ENCODE measurements around the gene VTI1B. TPM values are rescaled to one million over a fixed set of nuclear protein-coding genes. Genes with fewer than 3 reads are reported as not detected.
"Not testable (repeated sequence)": the region's sequence is repeated elsewhere in the genome, so short reads cannot be mapped to it uniquely, and the experiment has no call there.

Gene VTI1B, protein sequence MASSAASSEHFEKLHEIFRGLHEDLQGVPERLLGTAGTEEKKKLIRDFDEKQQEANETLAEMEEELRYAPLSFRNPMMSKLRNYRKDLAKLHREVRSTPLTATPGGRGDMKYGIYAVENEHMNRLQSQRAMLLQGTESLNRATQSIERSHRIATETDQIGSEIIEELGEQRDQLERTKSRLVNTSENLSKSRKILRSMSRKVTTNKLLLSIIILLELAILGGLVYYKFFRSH
- polyA plus RNA-seq (2013, experiment 1 of 2): 74.2 TPM
- 73.8 TPM for polyA plus RNA-seq (2013, experiment 2 of 2)

DNA sequence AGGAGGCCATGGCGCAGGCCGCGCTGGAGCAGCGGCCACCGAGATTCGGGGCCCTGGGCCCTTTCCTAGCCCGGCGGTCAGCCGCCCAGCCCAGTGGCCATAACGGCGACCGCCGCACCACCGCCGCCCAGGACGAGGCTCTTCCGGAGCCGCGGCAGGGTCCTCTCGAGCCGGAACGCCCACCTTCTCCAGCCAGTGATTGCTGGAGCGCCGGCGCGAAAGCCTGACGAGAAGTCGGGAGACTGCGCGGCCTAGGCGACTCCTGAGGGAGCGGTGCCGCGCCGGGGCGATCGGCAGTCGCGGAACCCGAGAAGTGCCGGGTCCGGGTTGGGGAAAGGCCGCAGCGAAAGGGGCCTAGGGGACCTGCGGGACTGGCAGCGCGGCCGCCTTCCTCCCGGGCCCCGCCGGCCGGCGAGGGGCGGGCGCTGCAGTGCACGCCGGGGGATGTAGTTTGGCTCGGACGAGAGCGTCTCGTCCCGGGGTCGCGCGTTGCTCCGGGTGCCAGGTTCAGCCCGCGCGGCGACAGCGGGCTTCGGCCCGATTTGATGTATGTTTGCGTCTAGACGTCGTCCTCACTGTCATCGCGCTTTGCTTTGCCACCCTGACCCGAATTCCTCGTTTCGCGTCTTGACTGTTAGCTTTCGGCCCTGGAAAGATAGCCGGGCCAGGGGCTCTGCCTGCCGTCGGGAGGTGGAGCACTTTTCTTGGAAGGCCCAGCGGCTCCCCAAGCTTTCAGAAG, at the start of gene VTI1B:
Gene VTI1B, minus strand, starts transcription at position 153 of the 739 bp plus-strand sequence. Its CDS starts 143 bp downstream, at position 10.
- peak within 1 kb of the TSS; percentile 61 for H2BK5ac ChIP-seq (ENCODE audit: low read length)
- peak within 1 kb of the TSS; percentile 91 for H3K27ac ChIP-seq (ENCODE audit: low read depth, low read length)
- no peaks in the 10 kb centered on the region for H3K27me3 ChIP-seq (ENCODE audit: insufficient read depth, low read length, poor library complexity)
- H3K4me3 ChIP-seq (ENCODE audit: low read length): peak within 1 kb of the TSS; percentile 91
- H2BK120ac ChIP-seq (ENCODE audit: low read depth, low read length): no peak within 1 kb of the TSS
- H3K79me2 ChIP-seq (ENCODE audit: control insufficient read depth, insufficient read depth, low read length): peaks cover 21% of the 10 kb centered on the region
- H3K9ac ChIP-seq (ENCODE audit: low read length): peak within 1 kb of the TSS; percentile 94
- H3K4me2 ChIP-seq (ENCODE audit: low read length): peak within 1 kb of the TSS; percentile 79
- peak within 1 kb of the TSS; percentile 42 for H3K18ac ChIP-seq (ENCODE audit: low read length)
- no peaks in the 10 kb centered on the region for H3K4me1 ChIP-seq (ENCODE audit: control insufficient read depth, low read depth, low read length)
- no peak within 1 kb of the TSS for H2AK5ac ChIP-seq (ENCODE audit: low read length)
- no peak within 1 kb of the TSS for H4K8ac ChIP-seq (ENCODE audit: low read depth, low read length)
- peak; percentile 91 for DNase-seq
- no peak within 1 kb of the TSS for H2BK15ac ChIP-seq (replicated peaks; ENCODE audit: low read depth)
- peaks cover 14% of the 10 kb centered on the region for H3K79me1 ChIP-seq (ENCODE audit: low read length)
- H3K4ac ChIP-seq (ENCODE audit: low read depth, low read length): peak within 1 kb of the TSS; percentile 66
- WGBS (ENCODE audit: extremely low coverage, insufficient coverage, low lambda C conversion rate): no CpG with 5 or more reads among the region's 87 CpGs
- H3K23ac ChIP-seq (ENCODE audit: low read length): no peak within 1 kb of the TSS
- no peak within 1 kb of the TSS for H4K5ac ChIP-seq (ENCODE audit: low read length)
- H3K36me3 ChIP-seq (ENCODE audit: control insufficient read depth, insufficient read depth, low read length): peaks cover 10% of the 10 kb centered on the region
- H3K56ac ChIP-seq (ENCODE audit: low read length): peak within 1 kb of the TSS; percentile 97

DNA sequence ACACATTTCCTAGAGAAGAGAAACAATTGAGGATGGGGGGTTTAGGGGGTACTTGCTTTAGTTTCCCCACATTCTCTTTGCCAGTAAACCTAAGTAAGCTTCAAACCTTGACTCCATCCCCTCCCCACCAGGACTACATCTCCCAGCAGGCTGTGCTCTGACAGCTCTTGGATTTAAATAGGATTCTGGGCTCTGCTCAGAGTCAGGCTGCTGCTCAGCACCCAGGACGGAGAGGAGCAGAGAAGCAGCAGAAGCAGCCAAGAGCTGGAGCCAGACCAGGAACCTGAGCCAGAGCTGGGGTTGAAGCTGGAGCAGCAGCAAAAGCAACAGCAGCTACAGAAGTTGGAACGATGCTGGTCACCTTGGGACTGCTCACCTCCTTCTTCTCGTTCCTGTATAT, 47.9 kb upstream of the VTI1B start:
- Histone ChIP-seq H3K23ac (ENCODE audit: low read length) (no peak overlapping the region), H2AK5ac (ENCODE audit: low read length) (no peak overlapping the region), H2BK15ac (replicated peaks; ENCODE audit: low read depth) (no peak overlapping the region), H3K18ac (ENCODE audit: low read length) (no peak overlapping the region), H3K4me1 (ENCODE audit: control insufficient read depth, low read depth, low read length) (no peaks in the 10 kb centered on the region), H3K27ac (ENCODE audit: low read depth, low read length) (no peak overlapping the region), H4K8ac (ENCODE audit: low read depth, low read length) (no peak overlapping the region), H3K4ac (ENCODE audit: low read depth, low read length) (no peak overlapping the region), H3K36me3 (ENCODE audit: control insufficient read depth, insufficient read depth, low read length) (no peaks in the 10 kb centered on the region), H4K5ac (ENCODE audit: low read length) (no peak overlapping the region), H3K79me1 (ENCODE audit: low read length) (no peaks in the 10 kb centered on the region), H3K27me3 (ENCODE audit: insufficient read depth, low read length, poor library complexity) (no peaks in the 10 kb centered on the region), H3K9ac (ENCODE audit: low read length) (no peak overlapping the region), H3K4me3 (ENCODE audit: low read length) (no peak overlapping the region), H3K56ac (ENCODE audit: low read length) (no peak overlapping the region), H3K4me2 (ENCODE audit: low read length) (no peak overlapping the region), H3K79me2 (ENCODE audit: control insufficient read depth, insufficient read depth, low read length) (no peaks in the 10 kb centered on the region), H2BK120ac (ENCODE audit: low read depth, low read length) (no peak overlapping the region), H2BK5ac (ENCODE audit: low read length) (no peak overlapping the region)
- no CpG with 5 or more reads among the region's 3 CpGs for WGBS (ENCODE audit: extremely low coverage, insufficient coverage, low lambda C conversion rate)
- peak; percentile 63 for DNase-seq

DNA sequence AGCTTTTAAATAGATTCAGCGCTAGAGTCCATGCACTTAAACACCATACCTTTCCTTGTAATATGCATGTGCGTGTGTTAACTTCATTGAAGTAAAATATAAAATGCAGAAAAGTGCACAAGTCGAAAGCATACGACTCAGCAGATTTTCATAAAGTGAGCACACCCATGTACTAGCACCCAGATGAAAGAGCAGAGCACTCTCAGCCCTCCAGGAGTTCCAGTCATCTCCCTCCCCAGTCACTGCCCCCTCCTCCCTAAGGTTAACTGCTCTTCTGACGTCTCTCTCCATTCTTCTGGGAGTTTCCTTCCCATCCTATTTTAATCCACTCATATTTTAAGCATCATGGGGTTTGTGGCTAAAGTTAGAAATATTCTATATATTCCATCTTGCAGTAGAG, 47.4 kb upstream of the VTI1B start:
- Histone ChIP-seq H3K9ac (ENCODE audit: low read length) (no peak overlapping the region), H3K79me2 (ENCODE audit: control insufficient read depth, insufficient read depth, low read length) (no peaks in the 10 kb centered on the region), H2BK120ac (ENCODE audit: low read depth, low read length) (no peak overlapping the region), H2BK5ac (ENCODE audit: low read length) (no peak overlapping the region), H2AK5ac (ENCODE audit: low read length) (no peak overlapping the region), H3K23ac (ENCODE audit: low read length) (no peak overlapping the region), H4K5ac (ENCODE audit: low read length) (no peak overlapping the region), H3K79me1 (ENCODE audit: low read length) (no peaks in the 10 kb centered on the region), H3K4me1 (ENCODE audit: control insufficient read depth, low read depth, low read length) (no peaks in the 10 kb centered on the region), H3K18ac (ENCODE audit: low read length) (no peak overlapping the region), H2BK15ac (replicated peaks; ENCODE audit: low read depth) (no peak overlapping the region), H3K36me3 (ENCODE audit: control insufficient read depth, insufficient read depth, low read length) (no peaks in the 10 kb centered on the region), H3K4me3 (ENCODE audit: low read length) (no peak overlapping the region), H3K27ac (ENCODE audit: low read depth, low read length) (no peak overlapping the region), H3K4ac (ENCODE audit: low read depth, low read length) (no peak overlapping the region), H4K8ac (ENCODE audit: low read depth, low read length) (no peak overlapping the region), H3K27me3 (ENCODE audit: insufficient read depth, low read length, poor library complexity) (no peaks in the 10 kb centered on the region), H3K4me2 (ENCODE audit: low read length) (no peak overlapping the region), H3K56ac (ENCODE audit: low read length) (no peak overlapping the region)
- no CpG with 5 or more reads among the region's 5 CpGs for WGBS (ENCODE audit: extremely low coverage, insufficient coverage, low lambda C conversion rate)
- no peak for DNase-seq

DNA sequence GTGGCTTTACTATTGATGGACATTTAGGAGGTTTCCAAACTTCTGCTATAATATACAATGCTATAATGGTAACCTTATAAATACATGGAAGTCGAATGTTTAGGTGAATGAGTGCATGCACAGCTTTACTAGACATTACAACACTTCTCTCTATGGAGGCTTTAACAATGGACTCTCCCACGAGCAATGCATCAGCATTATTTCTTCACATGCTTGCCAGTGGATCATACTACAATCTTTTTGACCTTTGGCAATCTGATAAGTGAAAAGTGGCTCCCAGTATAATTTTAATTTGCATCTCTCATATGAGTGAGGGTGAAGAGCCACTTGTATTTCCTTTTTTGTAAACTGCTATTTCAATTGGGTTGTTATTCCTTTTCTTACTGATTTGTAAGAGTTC, 45.4 kb upstream of the VTI1B start:
- H3K9ac ChIP-seq (ENCODE audit: low read length): no peak overlapping the region
- H4K8ac ChIP-seq (ENCODE audit: low read depth, low read length): no peak overlapping the region
- H3K36me3 ChIP-seq (ENCODE audit: control insufficient read depth, insufficient read depth, low read length): no peaks in the 10 kb centered on the region
- H3K79me1 ChIP-seq (ENCODE audit: low read length): no peaks in the 10 kb centered on the region
- H3K23ac ChIP-seq (ENCODE audit: low read length): no peak overlapping the region
- H3K27ac ChIP-seq (ENCODE audit: low read depth, low read length): no peak overlapping the region
- no peak overlapping the region for H3K4me3 ChIP-seq (ENCODE audit: low read length)
- no peak overlapping the region for H3K56ac ChIP-seq (ENCODE audit: low read length)
- no peak overlapping the region for H3K4ac ChIP-seq (ENCODE audit: low read depth, low read length)
- no peak overlapping the region for H4K5ac ChIP-seq (ENCODE audit: low read length)
- no peak overlapping the region for H2AK5ac ChIP-seq (ENCODE audit: low read length)
- H3K79me2 ChIP-seq (ENCODE audit: control insufficient read depth, insufficient read depth, low read length): no peaks in the 10 kb centered on the region
- H3K18ac ChIP-seq (ENCODE audit: low read length): no peak overlapping the region
- H2BK5ac ChIP-seq (ENCODE audit: low read length): no peak overlapping the region
- no peaks in the 10 kb centered on the region for H3K4me1 ChIP-seq (ENCODE audit: control insufficient read depth, low read depth, low read length)
- H2BK15ac ChIP-seq (replicated peaks; ENCODE audit: low read depth): no peak overlapping the region
- H3K27me3 ChIP-seq (ENCODE audit: insufficient read depth, low read length, poor library complexity): no peaks in the 10 kb centered on the region
- WGBS (ENCODE audit: extremely low coverage, insufficient coverage, low lambda C conversion rate): no CpG with 5 or more reads among the region's 2 CpGs
- H2BK120ac ChIP-seq (ENCODE audit: low read depth, low read length): no peak overlapping the region
- H3K4me2 ChIP-seq (ENCODE audit: low read length): no peak overlapping the region
- no peak for DNase-seq

DNA sequence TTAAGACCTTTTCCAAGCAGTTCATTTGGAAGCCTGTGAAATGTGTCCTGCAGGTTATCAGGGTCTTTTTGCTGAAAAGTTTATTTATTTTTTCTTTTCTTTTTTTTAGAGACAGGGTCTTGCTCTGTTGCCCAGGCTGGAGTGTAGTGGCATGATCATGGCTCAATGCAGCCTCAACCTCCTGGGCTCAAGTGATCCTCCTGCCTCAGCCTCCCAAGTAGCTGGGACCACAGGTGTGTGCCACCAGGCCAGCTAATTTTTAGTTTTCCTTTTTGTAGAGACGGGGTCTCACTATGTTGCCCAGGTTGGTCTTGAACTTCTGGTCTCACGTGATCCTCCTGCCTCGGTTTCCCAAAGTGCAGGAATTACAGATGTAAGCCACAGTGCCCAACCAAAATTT, 45.0 kb upstream of the VTI1B start:
- H2BK5ac ChIP-seq (ENCODE audit: low read length); H3K36me3 ChIP-seq (ENCODE audit: control insufficient read depth, insufficient read depth, low read length); H4K5ac ChIP-seq (ENCODE audit: low read length); H3K56ac ChIP-seq (ENCODE audit: low read length); H2BK15ac ChIP-seq (replicated peaks; ENCODE audit: low read depth); DNase-seq; H3K4me3 ChIP-seq (ENCODE audit: low read length); H3K79me2 ChIP-seq (ENCODE audit: control insufficient read depth, insufficient read depth, low read length); H2AK5ac ChIP-seq (ENCODE audit: low read length); H3K18ac ChIP-seq (ENCODE audit: low read length); H3K23ac ChIP-seq (ENCODE audit: low read length); H3K4me2 ChIP-seq (ENCODE audit: low read length); H4K8ac ChIP-seq (ENCODE audit: low read depth, low read length); H3K79me1 ChIP-seq (ENCODE audit: low read length); H3K27ac ChIP-seq (ENCODE audit: low read depth, low read length); H3K27me3 ChIP-seq (ENCODE audit: insufficient read depth, low read length, poor library complexity); H2BK120ac ChIP-seq (ENCODE audit: low read depth, low read length); H3K9ac ChIP-seq (ENCODE audit: low read length); H3K4me1 ChIP-seq (ENCODE audit: control insufficient read depth, low read depth, low read length); H3K4ac ChIP-seq (ENCODE audit: low read depth, low read length): not testable (repeated sequence)
- WGBS (ENCODE audit: extremely low coverage, insufficient coverage, low lambda C conversion rate): no CpG with 5 or more reads among the region's 3 CpGs
